Parathyroid adenoma (tissue), 2 donors: ENCODE measurements around the gene ID1.
A peak's percentile ranks its signal among the peaks of the same experiment; 100 is the strongest.
"Not testable (repeated sequence)": the region's sequence is repeated elsewhere in the genome, so short reads cannot be mapped to it uniquely, and the experiment has no call there.

Experiments used
- H2AFZ ChIP-seq: fragments of 300-600 bp; sonication (generic); one replicate; pipeline ENCODE4 v1.7.0; 2017; ENCODE audit warnings: antibody characterized with exemption, mild to moderate bottlenecking
- H3K27ac ChIP-seq: fragments of 300-600 bp; sonication (generic); one replicate; pipeline ENCODE4 v1.7.0; 2017
- H3K27me3 ChIP-seq: fragments of 300-600 bp; sonication (generic); one replicate; pipeline ENCODE4 v1.7.0; 2017; ENCODE audit warnings: low read length; ENCODE audit not compliant: control insufficient read depth, insufficient read depth
- H3K36me3 ChIP-seq: fragments of 300-600 bp; sonication (generic); one replicate; pipeline ENCODE4 v1.7.0; 2017; ENCODE audit warnings: low read length; ENCODE audit not compliant: control insufficient read depth, insufficient read depth
- H3K4me1 ChIP-seq: fragments of 300-600 bp; sonication (generic); one replicate; pipeline ENCODE4 v1.7.0; 2017; ENCODE audit warnings: control low read depth
- H3K4me2 ChIP-seq: fragments of 300-600 bp; sonication (generic); one replicate; pipeline ENCODE4 v1.7.0; 2017; ENCODE audit warnings: low read length
- H3K4me3 ChIP-seq: fragments of 300-600 bp; sonication (generic); one replicate; pipeline ENCODE4 v1.7.0; 2017; ENCODE audit warnings: low read depth, low read length
- H3K79me2 ChIP-seq: fragments of 300-600 bp; sonication (generic); one replicate; pipeline ENCODE4 v1.7.0; 2017; ENCODE audit warnings: control low read depth
- H3K9ac ChIP-seq: fragments of 300-600 bp; sonication (generic); one replicate; pipeline ENCODE4 v1.7.0; 2017; ENCODE audit warnings: mild to moderate bottlenecking
- H3K9me3 ChIP-seq: fragments of 300-600 bp; sonication (generic); one replicate; pipeline ENCODE4 v1.7.0; 2017; ENCODE audit warnings: low read length; ENCODE audit not compliant: control insufficient read depth
- TF ChIP-seq, protein P1 (sequence below): fragments of 300-600 bp; sonication (generic); IDR thresholded peaks from one replicate; pipeline ENCODE4 v1.7.0; 2017; ENCODE audit warnings: antibody characterized with exemption, mild to moderate bottlenecking
- donor health status: primary hyperparathyroidism.

The ID1 gene

GRCh38 chr20:31608251-31608945, 3.3 kb downstream of the ID1 start:
- Histone ChIP-seq H2AFZ (peak overlapping the region; percentile 70), H3K79me2 (no peaks in the 10 kb centered on the region), H3K36me3 (no peaks in the 10 kb centered on the region), H3K9ac (no peak overlapping the region), H3K27ac (peak overlapping the region; percentile 47), H3K4me2 (no peak overlapping the region), H3K4me1 (peaks cover 7% of the 10 kb centered on the region), H3K27me3 (no peaks in the 10 kb centered on the region), H3K4me3 (no peak overlapping the region), H3K9me3 (no peaks in the 10 kb centered on the region)
- TF ChIP-seq, protein P1, sequence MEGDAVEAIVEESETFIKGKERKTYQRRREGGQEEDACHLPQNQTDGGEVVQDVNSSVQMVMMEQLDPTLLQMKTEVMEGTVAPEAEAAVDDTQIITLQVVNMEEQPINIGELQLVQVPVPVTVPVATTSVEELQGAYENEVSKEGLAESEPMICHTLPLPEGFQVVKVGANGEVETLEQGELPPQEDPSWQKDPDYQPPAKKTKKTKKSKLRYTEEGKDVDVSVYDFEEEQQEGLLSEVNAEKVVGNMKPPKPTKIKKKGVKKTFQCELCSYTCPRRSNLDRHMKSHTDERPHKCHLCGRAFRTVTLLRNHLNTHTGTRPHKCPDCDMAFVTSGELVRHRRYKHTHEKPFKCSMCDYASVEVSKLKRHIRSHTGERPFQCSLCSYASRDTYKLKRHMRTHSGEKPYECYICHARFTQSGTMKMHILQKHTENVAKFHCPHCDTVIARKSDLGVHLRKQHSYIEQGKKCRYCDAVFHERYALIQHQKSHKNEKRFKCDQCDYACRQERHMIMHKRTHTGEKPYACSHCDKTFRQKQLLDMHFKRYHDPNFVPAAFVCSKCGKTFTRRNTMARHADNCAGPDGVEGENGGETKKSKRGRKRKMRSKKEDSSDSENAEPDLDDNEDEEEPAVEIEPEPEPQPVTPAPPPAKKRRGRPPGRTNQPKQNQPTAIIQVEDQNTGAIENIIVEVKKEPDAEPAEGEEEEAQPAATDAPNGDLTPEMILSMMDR, result no peak

- not testable (repeated sequence) for H3K27ac ChIP-seq, H3K79me2 ChIP-seq, H3K9me3 ChIP-seq, H3K4me3 ChIP-seq, H3K4me2 ChIP-seq, H2AFZ ChIP-seq, H3K27me3 ChIP-seq, H3K4me1 ChIP-seq, H3K9ac ChIP-seq, H3K36me3 ChIP-seq
Observed at GRCh38 chr20:31612271-31612640, 7.2 kb downstream of the ID1 start.

GRCh38 chr20:31615416-31615815, 10.3 kb downstream of the ID1 start:
- H3K27ac ChIP-seq, result no peak overlapping the region
- no peak overlapping the region for H3K9ac ChIP-seq
- TF ChIP-seq, protein P1, result no peak
- H3K4me2 ChIP-seq, result no peak overlapping the region
- no peaks in the 10 kb centered on the region for H3K9me3 ChIP-seq
- H2AFZ ChIP-seq, result no peak overlapping the region
- H3K4me3 ChIP-seq, result no peak overlapping the region
- H3K36me3 ChIP-seq, result no peaks in the 10 kb centered on the region
- no peaks in the 10 kb centered on the region for H3K79me2 ChIP-seq
- no peaks in the 10 kb centered on the region for H3K4me1 ChIP-seq
- H3K27me3 ChIP-seq, result no peaks in the 10 kb centered on the region

DNA sequence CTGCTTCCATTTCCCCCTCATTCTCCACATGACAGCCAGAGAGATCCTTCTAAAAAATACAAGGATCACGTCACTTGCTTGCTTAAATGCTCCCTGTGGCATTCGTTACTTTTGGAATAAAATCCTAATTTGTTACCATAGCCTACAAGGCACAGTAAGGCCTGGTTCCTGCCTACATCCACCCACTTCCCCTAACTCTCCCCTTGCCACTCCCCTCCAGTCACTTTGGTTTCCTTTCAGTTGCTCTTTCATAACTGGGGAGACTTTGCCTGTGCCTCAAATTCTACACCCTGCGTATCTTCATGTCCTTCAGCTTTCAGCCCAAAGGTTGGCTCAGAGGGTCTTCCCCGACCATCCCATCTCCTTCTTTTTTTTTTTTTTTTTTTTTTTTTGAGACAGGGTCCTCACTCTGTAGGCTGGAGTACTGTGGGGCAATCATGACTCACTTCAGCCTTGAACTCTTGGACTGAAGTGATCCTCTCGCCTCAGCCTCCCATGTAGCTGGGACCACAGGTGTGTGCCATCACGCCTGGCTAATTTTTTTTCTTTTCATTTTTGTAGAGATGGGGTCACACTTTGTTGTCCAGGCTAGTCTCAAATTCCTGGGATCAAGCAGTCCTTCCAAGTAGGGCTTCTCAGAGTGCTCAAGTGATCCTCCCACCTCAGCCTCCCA, 12.5 kb downstream of the ID1 start:
- Histone ChIP-seq H3K4me1 (no peaks in the 10 kb centered on the region), H3K79me2 (no peaks in the 10 kb centered on the region), H2AFZ (no peak overlapping the region), H3K9me3 (no peaks in the 10 kb centered on the region), H3K9ac (no peak overlapping the region), H3K27ac (no peak overlapping the region), H3K36me3 (no peaks in the 10 kb centered on the region), H3K4me3 (no peak overlapping the region), H3K4me2 (no peak overlapping the region), H3K27me3 (no peaks in the 10 kb centered on the region)
- TF ChIP-seq, protein P1, result no peak

- TF ChIP-seq, protein P1, result no peak
- no peak overlapping the region for H3K9ac ChIP-seq
- no peaks in the 10 kb centered on the region for H3K36me3 ChIP-seq
- no peaks in the 10 kb centered on the region for H3K9me3 ChIP-seq
- H3K27ac ChIP-seq, result no peak overlapping the region
- H2AFZ ChIP-seq, result no peak overlapping the region
- no peaks in the 10 kb centered on the region for H3K4me1 ChIP-seq
- no peak overlapping the region for H3K4me3 ChIP-seq
- no peaks in the 10 kb centered on the region for H3K27me3 ChIP-seq
- no peak overlapping the region for H3K4me2 ChIP-seq
- H3K79me2 ChIP-seq, result no peaks in the 10 kb centered on the region
Observed at GRCh38 chr20:31620246-31620645, 15.2 kb downstream of the ID1 start.

DNA sequence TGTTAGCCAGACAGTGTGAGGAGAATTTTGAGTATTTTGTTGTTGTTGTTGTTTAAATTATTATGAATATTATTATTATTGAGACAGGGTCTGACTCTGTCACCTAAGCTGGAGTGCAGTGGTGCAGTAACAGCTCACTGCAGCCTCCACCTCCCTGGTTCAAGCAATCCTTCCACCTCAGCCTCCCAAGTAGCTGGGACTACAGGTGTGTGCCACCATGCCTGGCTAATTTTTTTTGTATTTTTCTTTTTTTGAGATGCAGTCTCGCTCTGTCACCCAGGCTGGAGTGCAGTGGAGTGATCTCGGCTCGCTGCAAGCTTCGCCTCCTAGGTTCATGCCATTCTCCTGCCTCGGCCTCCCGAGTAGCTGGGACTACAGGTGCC, 18.0 kb downstream of the ID1 start:
- H3K27me3 ChIP-seq, H3K9ac ChIP-seq, H3K36me3 ChIP-seq, H3K9me3 ChIP-seq, H3K27ac ChIP-seq, H3K4me2 ChIP-seq, H3K4me1 ChIP-seq, H3K79me2 ChIP-seq, H2AFZ ChIP-seq, H3K4me3 ChIP-seq: not testable (repeated sequence)

DNA sequence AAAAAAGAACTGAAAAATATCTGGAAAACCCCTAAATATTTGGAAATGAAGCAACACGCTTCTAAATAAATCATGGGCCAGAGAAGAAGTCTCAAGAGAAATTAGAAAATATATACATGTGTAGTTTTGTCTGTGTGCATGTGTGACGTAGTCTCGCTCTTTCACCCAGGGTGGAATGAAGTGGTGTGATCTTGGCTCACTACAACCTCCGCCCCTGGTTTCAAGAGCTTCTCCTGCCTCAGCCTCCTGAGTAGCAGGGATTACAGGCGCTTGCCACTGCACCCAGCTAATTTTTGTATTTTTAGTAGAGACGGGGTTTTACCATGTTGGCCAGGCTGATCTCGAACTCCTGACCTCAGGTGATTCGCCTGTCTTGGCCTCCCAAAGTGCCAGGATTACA, 21.4 kb downstream of the ID1 start:
- H3K4me2 ChIP-seq, H3K9ac ChIP-seq, H3K36me3 ChIP-seq, H3K4me3 ChIP-seq, H3K27me3 ChIP-seq, H3K79me2 ChIP-seq, H3K9me3 ChIP-seq, H2AFZ ChIP-seq, H3K27ac ChIP-seq, H3K4me1 ChIP-seq: not testable (repeated sequence)

GRCh38 chr20:31628057-31628456, 23.0 kb downstream of the ID1 start:
- H3K4me3 ChIP-seq, H3K9ac ChIP-seq, H3K4me1 ChIP-seq, H3K4me2 ChIP-seq, H3K27me3 ChIP-seq, H3K36me3 ChIP-seq, H3K79me2 ChIP-seq, H3K9me3 ChIP-seq, H3K27ac ChIP-seq, H2AFZ ChIP-seq: not testable (repeated sequence)
